Skin epidermis (tissue), 12 donors: ENCODE results near the gene PKIG.
"Not testable (repeated sequence)": the region's sequence is repeated elsewhere in the genome, so short reads cannot be mapped to it uniquely, and the experiment has no call there.

Experiments used
- H3K27ac ChIP-seq, 21 experiments: fragments of 200-600 bp; sonication (generic) in 11 of 21; one replicate each; pipeline ENCODE4 v1.5.0; 2020; ENCODE audit warnings: mild to moderate bottlenecking in 3 of 21, inconsistent platforms in 2 of 21, moderate library complexity in 2 of 21
- H3K4me3 ChIP-seq, 7 experiments: fragments of 200-600 bp; sonication (generic) in 2 of 7; one replicate each; pipeline ENCODE4 v1.5.0; 2020; ENCODE audit warnings: inconsistent platforms in 2 of 7, mild to moderate bottlenecking in 2 of 7, moderate library complexity in 1 of 7

PKIG gene

DNA sequence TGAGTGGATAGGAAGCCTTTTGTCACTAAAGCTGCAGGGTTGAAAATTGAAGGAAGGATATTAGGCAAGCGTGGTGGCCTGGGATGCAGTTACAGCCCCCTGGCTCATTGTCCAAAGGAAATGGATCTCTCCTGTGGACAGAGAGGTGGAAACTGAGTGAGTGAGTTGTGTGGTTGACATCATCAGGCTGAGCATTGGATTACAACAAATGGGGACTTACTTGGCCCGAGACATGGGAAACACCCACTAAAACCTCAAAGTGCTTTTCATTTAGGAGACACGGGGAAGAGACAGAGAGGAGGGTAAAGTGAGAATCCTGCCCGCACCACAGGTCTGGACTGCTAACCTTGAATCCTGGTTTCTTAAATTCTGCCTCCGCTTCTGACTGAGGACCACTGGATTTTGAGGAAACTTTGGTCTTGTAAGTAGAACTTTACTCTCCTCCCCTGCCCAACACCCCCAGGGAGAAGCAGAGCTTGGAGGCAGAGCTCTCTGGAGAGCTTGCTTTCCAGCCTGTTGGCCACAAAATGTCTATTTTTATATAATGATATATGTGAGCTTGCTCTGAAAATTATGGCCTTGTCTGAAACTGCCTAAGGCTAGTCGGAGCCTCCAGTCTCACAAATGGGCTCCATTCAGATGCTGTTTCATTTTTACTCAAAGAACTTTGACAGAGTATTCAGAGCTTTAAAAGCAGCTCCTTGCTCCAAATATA lies at the start of gene PKIG:
Gene PKIG, plus strand, starts transcription at position 269 of the 715 bp plus-strand sequence. CDS start 31,978 bp downstream, outside the sequence.
- Histone ChIP-seq H3K4me3 (peak within 1 kb of the TSS; percentile 0 to 27 (median 16)), H3K27ac (peak within 1 kb of the TSS in 18 of 21 experiments; percentile 1 to 90 (median 59))

DNA sequence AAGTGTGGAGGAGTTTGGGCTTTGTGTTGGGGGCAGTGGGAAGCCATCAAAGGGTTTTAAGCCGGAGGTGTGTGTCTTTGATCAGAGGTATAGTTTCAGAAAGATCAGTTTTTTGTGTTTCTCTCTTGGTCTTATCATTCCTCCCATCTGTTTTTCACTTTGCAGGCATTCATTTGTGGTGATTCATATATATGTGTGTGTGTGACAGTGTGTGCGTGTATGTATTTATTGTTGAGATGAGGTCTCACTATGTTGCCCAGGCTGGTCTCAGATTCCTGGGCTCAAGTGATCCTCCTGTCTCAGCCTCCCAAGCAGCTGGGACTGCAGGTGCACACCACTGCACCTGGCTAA lies 49.4 kb upstream of the PKIG start:
- H3K4me3 ChIP-seq, result peak overlapping the region in 1 of 7 experiments; percentile 83
- H3K27ac ChIP-seq, result peak overlapping the region in 7 of 21 experiments; percentile 6 to 82 (median 80)

DNA sequence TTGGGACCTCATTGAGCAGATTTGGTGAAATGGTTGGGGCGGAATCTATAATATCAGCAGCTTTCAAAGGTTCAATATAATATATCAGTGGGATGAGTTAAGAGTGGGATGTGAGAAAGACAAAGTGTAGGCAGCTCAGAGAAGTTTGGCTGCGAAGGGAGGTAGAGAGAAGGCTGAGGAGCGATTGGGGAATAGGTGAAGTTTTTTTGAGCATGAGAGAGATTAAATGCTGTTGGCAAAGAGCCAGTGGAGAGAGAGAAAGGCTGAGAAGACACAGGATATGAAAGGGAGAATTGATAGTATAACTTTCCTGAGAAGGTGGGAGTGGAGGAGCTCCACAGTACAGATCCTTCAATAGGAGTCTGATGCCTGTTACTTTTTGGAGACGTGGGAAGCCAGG lies 48.5 kb upstream of the PKIG start:
- no peak overlapping the region for H3K27ac ChIP-seq
- no peak overlapping the region for H3K4me3 ChIP-seq

DNA sequence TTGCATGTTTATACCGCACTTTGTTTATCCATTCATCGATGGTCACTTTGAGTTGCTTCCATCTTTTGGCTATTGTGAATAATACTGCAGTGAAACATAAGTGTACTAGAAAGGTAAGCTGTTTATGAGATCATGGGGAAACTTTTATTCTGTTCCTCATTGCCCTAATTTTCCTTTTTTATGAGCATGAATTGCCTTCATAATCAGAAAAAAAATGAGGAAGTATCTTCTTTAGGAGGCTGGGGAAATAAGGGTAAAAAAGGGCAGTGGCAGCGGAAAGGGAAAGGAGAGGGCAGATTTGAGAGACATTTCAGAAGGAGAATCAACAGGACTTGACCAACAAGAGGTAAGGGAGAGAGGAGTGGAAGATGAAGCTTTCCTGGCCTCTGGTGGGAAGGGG lies 46.2 kb upstream of the PKIG start:
- Histone ChIP-seq H3K4me3 (no peak overlapping the region), H3K27ac (no peak overlapping the region)

DNA sequence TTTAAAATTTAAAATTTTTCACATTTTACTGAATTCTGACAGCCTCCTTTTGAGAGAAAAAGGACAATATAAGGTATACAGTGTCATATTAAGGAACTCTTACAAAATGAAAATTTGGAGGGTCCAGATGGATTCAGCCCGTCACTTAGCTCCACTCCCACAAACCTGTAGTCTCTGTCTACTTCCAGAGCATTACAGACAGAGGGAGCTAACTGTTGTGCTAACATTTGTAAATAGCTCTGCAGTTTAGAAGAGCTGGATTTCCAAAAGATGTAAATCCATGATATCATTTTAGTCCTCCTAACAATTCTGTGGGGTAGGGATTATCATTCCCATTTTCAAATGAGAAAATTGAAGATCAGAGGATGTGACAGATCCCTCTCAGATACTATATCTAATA lies 44.4 kb upstream of the PKIG start:
- Histone ChIP-seq H3K27ac (no peak overlapping the region), H3K4me3 (no peak overlapping the region)

DNA sequence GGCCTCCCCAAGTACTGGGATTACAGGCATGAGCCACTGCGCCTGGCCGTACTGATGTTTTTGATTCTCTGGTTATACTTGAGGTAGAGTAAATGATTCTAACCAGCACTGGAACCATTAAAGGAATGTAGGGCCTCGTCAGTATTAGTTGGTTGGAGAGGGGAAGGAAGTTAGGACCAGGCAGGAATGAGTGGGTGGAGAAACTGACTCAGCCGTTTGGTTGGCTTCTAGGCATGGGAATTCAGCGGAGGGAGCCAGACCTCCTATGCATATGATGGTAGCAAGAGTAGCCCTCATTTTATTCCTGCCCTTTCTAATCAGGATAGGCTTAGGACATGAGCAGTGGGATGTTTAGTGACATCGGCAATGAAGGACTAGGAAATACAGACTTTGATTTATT lies 41.5 kb upstream of the PKIG start:
- Histone ChIP-seq H3K4me3 (no peak overlapping the region), H3K27ac (peak overlapping the region in 1 of 21 experiments; percentile 32)

DNA sequence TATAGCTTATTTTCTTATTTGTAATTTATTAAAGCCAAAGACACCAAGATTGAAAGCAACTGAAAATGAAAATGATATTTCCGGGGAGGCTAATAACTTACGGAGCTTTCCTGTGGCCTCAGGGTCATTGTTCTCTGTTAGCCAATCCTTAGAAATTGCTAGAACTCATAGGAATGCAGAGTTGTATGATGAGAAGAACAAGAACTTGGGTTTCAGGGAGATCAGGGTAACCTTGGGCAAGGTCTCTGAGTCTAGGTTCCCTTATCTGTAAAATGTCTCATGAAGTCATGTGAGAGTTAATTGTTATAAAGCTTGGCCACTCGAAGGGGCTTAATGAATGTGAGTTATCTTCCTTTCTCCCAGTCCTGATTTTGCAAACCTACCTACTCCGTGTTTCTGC lies 40.4 kb upstream of the PKIG start:
- no peak overlapping the region for H3K4me3 ChIP-seq
- H3K27ac ChIP-seq, result peak overlapping the region in 2 of 21 experiments; percentile 10 to 22

DNA sequence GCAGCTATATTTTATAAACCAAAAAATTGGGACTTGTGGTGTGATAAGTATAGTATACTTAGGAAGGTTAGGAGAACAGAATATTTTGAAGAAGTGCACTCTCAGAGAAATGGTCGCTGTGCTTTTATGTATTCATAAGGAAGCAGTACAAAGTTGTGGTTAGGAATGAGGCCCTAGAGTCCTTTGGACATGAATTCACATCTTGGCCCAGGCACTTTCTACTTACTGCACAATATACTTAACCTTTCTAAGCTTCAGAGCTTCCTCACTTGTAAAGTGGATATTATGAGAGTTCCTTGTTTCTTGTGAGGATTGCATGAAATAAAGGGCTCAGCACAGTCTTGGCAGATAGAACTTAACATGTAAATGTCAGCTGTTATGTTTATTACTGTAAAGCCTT lies 39.5 kb upstream of the PKIG start:
- Histone ChIP-seq H3K27ac (no peak overlapping the region), H3K4me3 (no peak overlapping the region)

DNA sequence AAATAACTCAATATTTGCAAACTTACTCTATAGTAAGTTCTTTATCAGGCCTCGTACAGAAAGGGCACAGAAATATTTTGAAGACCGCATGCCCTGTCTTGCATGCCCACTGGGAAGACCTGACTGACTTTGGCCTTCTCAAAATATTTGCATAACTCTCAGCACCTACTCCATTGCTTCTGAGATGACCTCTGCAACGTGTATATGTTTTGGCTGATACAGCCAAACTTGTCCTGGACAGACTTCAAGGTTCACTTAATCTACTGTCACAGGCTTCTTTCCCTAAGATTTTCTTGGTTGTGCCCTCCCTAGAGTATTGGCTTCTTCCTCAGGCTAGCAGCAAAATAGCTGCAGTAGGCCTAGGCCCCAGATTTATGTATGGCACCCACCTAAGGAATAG lies 39.0 kb upstream of the PKIG start:
- Histone ChIP-seq H3K27ac (no peak overlapping the region), H3K4me3 (no peak overlapping the region)

DNA sequence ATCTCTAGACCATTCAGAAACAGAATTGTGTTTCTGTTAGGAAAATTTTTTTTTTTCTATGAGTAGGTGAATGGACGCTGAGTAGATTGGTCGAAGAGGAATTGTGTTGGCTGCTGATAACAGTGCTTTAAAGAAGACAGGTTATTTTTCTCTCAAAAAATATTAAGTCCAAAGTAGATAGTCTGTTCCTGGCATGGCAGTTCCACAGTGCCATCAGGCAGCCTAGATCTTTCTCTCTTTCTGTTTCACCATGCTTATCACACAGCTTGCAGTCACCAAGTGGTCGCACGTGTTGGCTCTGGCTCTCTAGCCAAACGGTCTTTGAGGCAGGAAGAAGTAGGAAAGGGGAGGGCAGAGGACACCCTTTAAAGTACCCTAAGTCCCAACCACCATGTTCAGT lies 38.1 kb upstream of the PKIG start:
- no peak overlapping the region for H3K4me3 ChIP-seq
- H3K27ac ChIP-seq, result no peak overlapping the region

DNA sequence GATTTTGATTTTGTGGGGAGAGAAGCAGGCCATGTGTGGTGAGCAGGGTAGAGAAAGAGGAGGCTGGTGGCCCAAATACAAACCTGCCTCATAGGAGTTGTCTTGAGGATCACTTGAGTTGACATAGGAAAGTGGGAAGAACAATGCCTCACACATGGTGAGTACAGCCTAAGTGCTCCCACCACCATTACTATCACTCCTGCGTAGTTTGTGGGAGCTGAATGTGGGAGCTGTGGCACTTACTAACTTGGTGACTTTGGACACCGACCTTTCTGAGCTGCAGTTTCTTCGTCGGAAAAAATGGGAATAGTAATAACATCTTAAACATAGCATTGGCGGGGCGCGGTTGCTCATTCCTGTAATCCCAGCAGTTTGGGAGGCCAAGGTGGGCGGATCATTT lies 35.0 kb upstream of the PKIG start:
- peak overlapping the region in 1 of 21 experiments; percentile 80 for H3K27ac ChIP-seq
- no peak overlapping the region for H3K4me3 ChIP-seq

DNA sequence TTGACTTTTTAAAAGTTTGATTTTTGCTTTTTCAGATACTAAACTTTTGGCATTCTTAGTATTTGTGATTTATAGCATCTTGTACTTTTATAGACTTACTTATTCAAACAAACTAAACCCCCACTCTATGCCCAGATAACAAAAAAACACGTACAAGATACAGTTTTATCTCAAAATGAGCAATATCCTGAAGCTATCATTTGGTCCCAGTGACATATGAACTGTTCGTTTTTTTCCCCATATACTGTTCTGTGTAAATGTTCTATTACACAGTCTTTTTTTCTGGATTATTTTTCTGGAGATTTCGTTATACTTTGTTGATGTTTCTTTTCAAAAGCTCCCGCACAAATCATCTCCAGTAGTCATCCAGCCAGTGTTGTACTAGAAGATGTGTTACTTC lies 33.3 kb upstream of the PKIG start:
- Histone ChIP-seq H3K27ac (peak overlapping the region in 16 of 21 experiments; percentile 2 to 80 (median 46)), H3K4me3 (no peak overlapping the region)

DNA sequence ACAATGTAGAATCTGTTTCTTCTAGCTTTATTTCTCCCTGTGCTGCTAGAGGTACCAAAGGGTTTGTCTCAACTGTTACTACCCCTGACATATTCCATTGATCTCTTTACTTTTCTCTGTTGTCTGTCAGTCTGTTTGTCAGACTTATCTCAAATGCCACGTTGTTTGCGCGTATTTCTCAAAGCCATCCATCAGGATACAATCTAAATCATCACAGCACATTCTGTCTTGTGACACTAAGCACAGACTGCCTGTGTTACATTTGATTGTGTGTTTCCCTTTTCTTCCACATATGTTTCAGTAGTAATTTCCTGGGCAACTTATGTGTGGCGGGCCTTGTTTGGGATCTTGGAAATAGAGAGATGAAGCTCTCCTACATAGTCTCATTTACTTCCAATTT lies 30.3 kb upstream of the PKIG start:
- Histone ChIP-seq H3K4me3 (no peak overlapping the region), H3K27ac (peak overlapping the region in 13 of 21 experiments; percentile 4 to 86 (median 63))

DNA sequence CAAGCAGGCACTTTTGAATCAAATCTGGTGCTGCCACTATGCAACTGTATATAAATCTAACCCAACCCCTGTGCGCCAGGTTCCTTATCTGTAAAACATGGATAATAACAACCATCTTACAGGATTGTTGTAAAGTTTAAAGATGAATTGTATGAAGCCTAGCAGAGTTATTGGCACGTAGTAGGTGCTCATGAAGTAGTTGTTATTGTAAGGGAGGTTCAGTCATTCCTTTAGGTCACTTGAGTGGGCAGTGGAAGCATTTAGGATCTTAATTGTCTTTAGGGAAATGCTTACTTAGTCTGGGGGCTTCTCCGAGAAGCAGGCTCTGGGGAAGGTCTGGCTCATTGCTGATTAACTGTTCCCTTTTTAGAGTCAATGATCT lies 29.8 kb upstream of the PKIG start:
- H3K4me3 ChIP-seq, result no peak overlapping the region
- H3K27ac ChIP-seq, result peak overlapping the region in 16 of 21 experiments; percentile 1 to 86 (median 60)

DNA sequence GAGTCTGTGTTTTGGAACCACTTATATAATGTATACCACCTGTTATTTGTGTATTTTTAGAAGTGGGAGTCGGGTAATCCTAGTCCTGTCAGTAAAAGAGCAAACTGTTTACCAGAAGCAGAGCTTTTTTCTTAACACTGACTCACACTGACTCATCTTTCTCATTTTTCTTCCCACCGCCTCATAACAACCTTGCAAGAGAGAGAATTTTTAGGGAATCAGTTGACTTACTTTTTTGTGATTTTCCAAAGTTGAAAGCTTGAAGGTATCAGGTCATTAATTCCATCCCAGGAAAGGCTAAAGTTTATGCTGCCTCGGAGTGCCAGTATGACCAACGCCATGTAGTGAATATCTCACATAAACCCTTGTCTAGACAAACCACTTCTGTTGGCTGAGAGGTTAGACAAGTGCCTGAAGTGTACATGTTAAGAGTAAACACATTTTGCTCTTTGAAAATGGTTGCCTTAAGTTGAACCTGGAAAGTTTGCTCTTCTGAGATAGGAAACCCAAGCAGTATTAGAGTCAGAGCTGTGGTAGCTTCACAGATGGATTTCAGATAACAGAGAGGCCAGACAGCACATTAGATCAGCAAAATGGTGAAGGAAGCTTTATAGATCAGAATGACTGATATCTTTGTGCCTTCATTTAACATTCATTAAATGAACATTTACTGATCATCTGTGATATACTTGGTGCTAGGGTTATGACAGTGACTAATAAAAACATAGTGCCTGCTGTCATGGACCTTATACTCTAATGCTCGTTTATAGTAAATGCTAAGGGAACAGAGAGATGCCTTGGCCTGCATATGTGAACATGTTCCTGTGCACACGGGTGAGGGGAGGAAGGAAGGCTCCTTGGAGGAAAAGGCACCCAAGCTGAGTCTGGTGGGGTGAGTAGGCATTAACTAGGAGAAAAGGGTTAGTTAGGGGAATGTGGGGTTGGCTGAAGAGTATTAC lies 29.1 kb upstream of the PKIG start:
- H3K27ac ChIP-seq, result peak overlapping the region in 19 of 21 experiments; percentile 1 to 86 (median 60)
- no peak overlapping the region for H3K4me3 ChIP-seq

DNA sequence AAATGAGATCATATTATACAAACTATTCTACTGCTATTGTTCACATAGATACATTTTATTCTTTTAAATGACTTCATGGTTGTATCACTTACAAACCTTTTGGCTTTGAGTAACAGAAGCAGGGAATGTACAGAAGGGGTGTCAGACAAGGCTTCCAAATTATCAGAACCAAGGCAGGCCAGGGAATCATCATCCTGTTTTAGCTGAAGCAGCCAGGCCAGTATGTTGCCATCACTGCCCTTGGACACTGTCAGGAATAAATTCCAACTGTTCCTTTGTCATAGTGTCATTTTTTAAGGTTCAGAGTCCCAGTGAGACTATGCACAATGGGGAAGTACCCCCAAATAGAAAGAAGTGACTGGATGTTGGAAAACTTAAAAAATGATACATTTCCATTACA lies 23.1 kb upstream of the PKIG start:
- Histone ChIP-seq H3K4me3 (no peak overlapping the region), H3K27ac (no peak overlapping the region)

DNA sequence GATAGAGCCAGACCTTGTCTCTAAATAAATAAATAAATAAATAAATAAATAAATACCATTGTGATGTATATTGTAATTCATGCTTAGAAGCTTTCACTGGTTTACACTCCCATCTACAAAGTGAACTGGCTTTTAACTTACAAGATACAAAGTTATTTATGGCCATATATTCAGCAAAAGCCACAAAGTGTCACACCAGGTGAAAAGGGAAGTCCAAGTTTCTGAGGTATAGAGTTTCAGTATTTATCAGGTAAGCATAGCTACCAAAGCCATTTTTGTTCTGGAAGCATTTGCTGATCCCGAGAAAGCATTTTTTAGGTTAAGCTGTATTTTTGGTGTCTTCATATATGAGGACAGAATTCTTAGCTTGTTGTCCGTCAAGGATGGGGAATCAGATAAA lies 22.1 kb upstream of the PKIG start:
- Histone ChIP-seq H3K4me3 (no peak overlapping the region), H3K27ac (no peak overlapping the region)

DNA sequence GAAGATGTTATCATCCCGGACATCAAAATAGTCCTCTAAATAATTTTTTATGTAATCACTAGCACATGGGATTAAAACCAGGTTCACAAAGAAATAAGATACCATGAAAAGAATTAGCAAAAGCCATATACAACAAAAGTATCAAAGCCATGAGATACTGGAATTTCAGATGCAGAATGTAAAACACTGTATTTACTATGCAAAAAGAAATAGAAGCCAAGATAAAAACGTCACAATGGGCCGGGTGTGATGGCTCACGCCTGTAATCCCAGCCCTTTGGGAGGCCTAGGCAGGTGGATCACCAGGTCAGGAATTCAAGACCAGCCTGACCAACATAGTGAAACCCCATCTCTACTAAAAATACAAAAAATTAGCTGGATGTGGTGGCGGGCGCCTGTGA lies 21.6 kb upstream of the PKIG start:
- H3K4me3 ChIP-seq, H3K27ac ChIP-seq: not testable (repeated sequence)

DNA sequence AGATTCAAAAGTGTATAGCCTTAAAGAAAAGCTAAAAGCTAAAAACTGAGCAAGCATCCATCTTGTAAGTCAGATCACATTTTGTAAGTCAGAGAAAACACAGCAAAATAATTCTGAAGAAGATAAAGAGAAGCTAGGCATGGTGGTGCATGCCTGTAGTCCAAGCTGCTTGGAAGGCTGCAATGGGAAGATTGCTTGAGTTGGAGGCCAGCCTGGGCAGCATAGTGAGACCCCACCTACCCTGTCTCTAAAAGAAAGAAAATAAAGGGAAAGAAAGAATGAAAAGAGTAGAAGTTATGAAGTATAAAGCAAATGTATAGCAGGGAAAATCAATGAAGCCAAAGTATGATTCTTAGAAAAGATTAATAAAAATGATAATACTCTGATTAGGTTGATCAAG lies 20.5 kb upstream of the PKIG start:
- H3K4me3 ChIP-seq, result no peak overlapping the region
- H3K27ac ChIP-seq, result no peak overlapping the region

DNA sequence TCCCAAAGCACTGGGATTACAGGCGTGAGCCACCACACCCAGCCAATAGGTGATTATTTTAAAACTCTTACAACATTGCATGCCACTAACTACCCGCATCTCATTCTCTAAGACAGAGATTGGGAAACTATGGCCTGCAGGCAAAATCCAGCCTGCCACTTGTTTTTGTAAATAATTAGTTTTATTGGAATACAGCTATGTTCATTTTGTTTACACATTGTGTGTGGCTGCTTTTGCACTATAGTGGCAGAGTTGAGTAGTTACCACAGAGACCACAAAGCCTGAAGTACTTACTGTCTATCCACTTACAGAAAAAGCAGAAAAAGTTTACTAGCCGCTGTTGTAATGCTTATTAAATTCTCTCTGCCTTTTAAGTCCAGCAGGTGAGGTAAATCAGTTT lies 16.4 kb upstream of the PKIG start:
- H3K27ac ChIP-seq, result no peak overlapping the region
- no peak overlapping the region for H3K4me3 ChIP-seq

DNA sequence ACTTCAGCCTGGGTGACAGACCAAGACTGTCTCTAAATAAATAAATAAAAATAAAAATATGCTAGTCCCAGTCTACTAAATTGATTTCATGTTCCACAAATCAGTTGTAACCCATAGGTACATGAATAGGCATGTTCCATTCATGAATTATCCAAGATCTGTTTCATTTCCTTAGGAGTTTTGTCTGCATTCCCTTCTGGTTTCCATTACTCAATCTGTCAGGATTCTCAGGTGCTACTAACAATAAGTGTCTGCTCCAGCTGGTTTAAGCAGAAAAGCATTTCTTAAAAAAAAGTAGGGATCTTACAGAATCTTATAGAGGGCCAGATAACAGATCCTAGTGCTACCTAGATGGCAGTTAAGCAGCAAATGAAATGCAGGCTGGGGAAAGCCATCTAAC lies 15.6 kb upstream of the PKIG start:
- Histone ChIP-seq H3K4me3 (no peak overlapping the region), H3K27ac (no peak overlapping the region)
